Smooth muscle cell of the brain vasculature (primary cell): Measurements from ENCODE around the gene SLC9A9.

Experiments used
- DNase-seq: peaks from one replicate; pipeline ENCODE4 v3.0.0-alpha.2; 2012; ENCODE audit warnings: low read depth, low spot score

The SLC9A9 gene

GRCh38 chr3:143220741-143221140 is 627.5 kb downstream of the SLC9A9 start:
- no peak for DNase-seq

GRCh38 chr3:143218166-143218835 is 630.0 kb downstream of the SLC9A9 start:
- no peak for DNase-seq

- no peak for DNase-seq
These were observed 631.0 kb downstream of the SLC9A9 start for GRCh38 chr3:143217283-143217682.

GRCh38 chr3:143216709-143217182 is 631.5 kb downstream of the SLC9A9 start:
- DNase-seq, result no peak
